IPS DF 6.9 (cell line): ENCODE results near the gene SMYD3.
"Not testable (repeated sequence)": the region's sequence is repeated elsewhere in the genome, so short reads cannot be mapped to it uniquely, and the experiment has no call there.

Experiments
- DNase-seq: peaks from one replicate; pipeline ENCODE4 v3.0.0-alpha.2; 2013; ENCODE audit warnings: low read depth, low spot score
- H3K27ac ChIP-seq: one replicate; pipeline ENCODE4 v1.5.1; 2013; ENCODE audit warnings: low read length, control low read depth
- H3K27me3 ChIP-seq: 2 replicates; pipeline ENCODE4 v1.6.1; 2013; ENCODE audit warnings: mild to moderate bottlenecking, low read length; ENCODE audit not compliant: control insufficient read depth, insufficient read depth
- H3K36me3 ChIP-seq: 2 replicates; pipeline ENCODE4 v1.6.1; 2013; ENCODE audit warnings: low read length; ENCODE audit not compliant: control insufficient read depth, insufficient read depth
- H3K4me1 ChIP-seq: 2 replicates; pipeline ENCODE4 v1.6.1; 2013; ENCODE audit warnings: low read length; ENCODE audit not compliant: control insufficient read depth, insufficient read depth
- H3K4me3 ChIP-seq: 2 replicates; pipeline ENCODE4 v1.5.1; 2013; ENCODE audit warnings: mild to moderate bottlenecking, low read length
- H3K9me3 ChIP-seq: 2 replicates; pipeline ENCODE4 v1.6.1; 2013; ENCODE audit warnings: low read length, inconsistent platforms; ENCODE audit not compliant: control insufficient read depth, insufficient read depth
- WGBS: extraction: QIAGEN DNeasy Blood & Tissue Kit; methylation state at CpG from one replicate; pipeline ENCODE4 v1.1.7; 2013; ENCODE audit warnings: mixed read lengths, missing lambda C conversion rate; ENCODE audit not compliant: insufficient read length, insufficient coverage; 5-methylcytosine and 5-hydroxymethylcytosine counted together

Gene SMYD3

DNA sequence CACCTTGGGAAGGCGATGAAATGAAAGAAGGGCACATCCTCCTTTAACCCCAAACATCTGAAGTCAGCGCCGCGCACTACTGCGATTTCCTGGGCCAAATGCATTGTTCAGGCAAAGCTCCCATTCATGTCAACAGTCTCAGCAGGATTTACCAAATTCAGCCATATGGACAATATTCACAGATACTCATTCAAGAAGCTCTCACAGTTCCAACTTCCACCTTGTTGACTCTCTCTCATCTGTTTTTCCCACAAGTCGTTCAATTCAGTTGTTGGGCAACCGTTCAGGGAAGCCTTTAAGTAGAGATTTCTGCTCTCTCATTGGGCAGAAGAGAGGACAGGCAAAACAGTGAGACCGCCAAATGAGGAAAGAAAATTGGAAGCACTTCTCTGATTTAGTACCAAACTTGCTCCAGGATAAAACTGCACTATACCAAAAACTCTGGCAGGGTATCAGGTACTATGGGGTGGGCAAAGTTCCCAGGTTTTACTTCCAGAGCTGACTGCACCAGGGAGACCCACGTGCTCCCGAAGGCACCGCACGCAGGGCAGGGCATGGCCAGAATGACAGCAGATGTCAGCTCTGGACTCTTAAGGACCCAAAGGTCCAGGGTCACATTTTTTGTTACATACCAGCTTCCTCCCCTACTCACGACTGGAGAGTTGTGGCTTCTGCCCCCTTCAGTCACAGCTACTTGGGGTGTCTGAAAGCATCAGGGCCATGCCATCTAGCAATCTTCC lies 683.5 kb downstream of the SMYD3 start:
- no CpG with 5 or more reads among the region's 13 CpGs for WGBS
- H3K4me1 ChIP-seq: no peaks in the 10 kb centered on the region
- H3K27ac ChIP-seq: no peak overlapping the region
- no peaks in the 10 kb centered on the region for H3K36me3 ChIP-seq
- DNase-seq: no peak
- no peak overlapping the region for H3K4me3 ChIP-seq
- H3K27me3 ChIP-seq: no peaks in the 10 kb centered on the region
- H3K9me3 ChIP-seq: no peaks in the 10 kb centered on the region

- H3K4me3 ChIP-seq: no peak overlapping the region
- no peaks in the 10 kb centered on the region for H3K4me1 ChIP-seq
- H3K27me3 ChIP-seq: no peaks in the 10 kb centered on the region
- H3K27ac ChIP-seq: no peak overlapping the region
- H3K36me3 ChIP-seq: no peaks in the 10 kb centered on the region
- DNase-seq: no peak
- no peaks in the 10 kb centered on the region for H3K9me3 ChIP-seq
- no CpG with 5 or more reads among the region's 11 CpGs for WGBS
These were observed 684.1 kb downstream of the SMYD3 start for GRCh38 chr1:245822996-245823395.

DNA sequence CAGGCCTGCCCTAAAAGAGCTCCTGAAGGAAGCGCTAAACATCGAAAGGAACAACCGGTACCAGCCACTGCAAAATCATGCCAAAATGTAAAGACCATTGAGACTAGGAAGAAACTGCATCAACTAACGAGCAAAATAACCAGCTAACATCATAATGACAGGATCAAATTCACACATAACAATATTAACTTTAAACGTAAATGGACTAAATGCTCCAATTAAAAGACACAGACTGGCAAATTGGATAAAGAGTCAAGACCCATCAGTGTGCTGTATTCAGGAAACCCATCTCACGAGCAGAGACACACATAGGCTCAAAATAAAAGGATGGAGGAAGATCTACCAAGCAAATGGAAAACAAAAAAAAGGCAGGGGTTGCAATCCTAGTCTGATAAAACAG lies 688.7 kb downstream of the SMYD3 start:
- not testable (repeated sequence) for H3K4me3 ChIP-seq
- WGBS: no CpG with 5 or more reads among the region's 6 CpGs

DNA sequence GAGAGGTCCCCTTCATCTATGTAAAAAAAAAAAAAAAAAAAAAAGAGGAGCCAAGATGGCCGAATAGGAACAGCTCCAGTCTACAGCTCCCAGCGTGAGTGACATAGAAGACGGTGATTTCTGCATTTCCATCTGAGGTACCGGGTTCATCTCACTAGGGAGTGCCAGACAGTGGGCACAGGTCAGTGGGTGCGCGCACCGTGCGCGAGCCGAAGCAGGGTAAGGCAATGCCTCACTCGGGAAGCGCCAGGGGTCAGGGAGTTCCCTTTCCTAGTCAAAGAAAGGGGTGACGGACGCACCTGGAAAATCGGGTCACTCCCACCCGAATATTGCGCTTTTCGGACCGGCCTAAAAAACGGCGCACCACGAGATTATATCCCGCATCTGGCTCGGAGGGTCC lies 690.6 kb downstream of the SMYD3 start:
- not testable (repeated sequence) for H3K27ac ChIP-seq, H3K4me3 ChIP-seq
- WGBS: no CpG with 5 or more reads among the region's 24 CpGs

More for the DNA sequence above, 688.7 kb downstream of the SMYD3 start:
- H3K27me3 ChIP-seq, DNase-seq, H3K36me3 ChIP-seq, H3K9me3 ChIP-seq, H3K27ac ChIP-seq, H3K4me1 ChIP-seq: not testable (repeated sequence)

DNA sequence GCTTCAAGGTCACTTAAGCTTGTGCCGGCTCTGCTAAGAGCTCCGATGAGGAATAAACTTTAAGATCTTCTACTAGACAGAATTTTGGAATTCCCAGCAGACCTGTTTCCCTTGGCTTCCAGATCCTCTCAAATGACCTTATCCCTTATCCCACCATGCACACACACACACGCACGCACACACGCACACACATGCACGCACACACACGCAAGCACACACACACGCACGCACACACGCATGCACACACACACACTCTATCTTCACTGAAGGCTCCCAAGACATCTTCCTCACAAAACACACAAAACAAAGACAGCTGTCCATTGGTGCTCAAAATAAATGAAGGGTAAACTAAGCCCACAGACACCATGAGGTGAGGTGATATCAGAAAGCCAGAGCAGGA lies 692.4 kb downstream of the SMYD3 start:
- Histone ChIP-seq H3K36me3 (no peaks in the 10 kb centered on the region), H3K27me3 (no peaks in the 10 kb centered on the region), H3K4me3 (no peak overlapping the region), H3K27ac (no peak overlapping the region), H3K4me1 (no peaks in the 10 kb centered on the region), H3K9me3 (no peaks in the 10 kb centered on the region)
- no peak for DNase-seq
- no CpG with 5 or more reads among the region's 10 CpGs for WGBS

More for the DNA sequence above, 690.6 kb downstream of the SMYD3 start:
- H3K4me1 ChIP-seq, DNase-seq, H3K9me3 ChIP-seq, H3K27me3 ChIP-seq, H3K36me3 ChIP-seq: not testable (repeated sequence)

DNA sequence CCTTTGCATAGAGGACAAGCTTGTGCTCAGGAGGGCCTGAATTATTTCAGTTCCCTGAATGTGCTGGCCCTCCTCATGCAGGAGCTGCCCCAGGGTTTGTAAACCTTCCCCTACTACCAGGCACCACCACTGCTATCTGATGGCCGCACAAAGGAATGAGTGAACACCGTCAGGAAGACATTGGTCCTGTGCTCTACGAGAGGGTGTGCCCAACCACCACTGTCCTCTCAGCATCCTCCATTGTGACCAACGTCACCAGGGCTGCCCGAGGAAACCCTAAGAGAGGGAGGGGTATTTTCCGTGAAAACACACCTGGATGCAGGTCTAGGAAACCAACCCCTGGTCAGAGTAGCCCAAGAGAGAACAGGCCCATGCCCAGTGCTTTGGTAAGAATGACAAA lies 694.8 kb downstream of the SMYD3 start:
- Histone ChIP-seq H3K27ac (no peak overlapping the region), H3K36me3 (no peaks in the 10 kb centered on the region), H3K4me3 (no peak overlapping the region), H3K27me3 (no peaks in the 10 kb centered on the region), H3K9me3 (no peaks in the 10 kb centered on the region), H3K4me1 (no peaks in the 10 kb centered on the region; the same call in 1 of the 2 replicates)
- no CpG with 5 or more reads among the region's 6 CpGs for WGBS
- DNase-seq: no peak

DNA sequence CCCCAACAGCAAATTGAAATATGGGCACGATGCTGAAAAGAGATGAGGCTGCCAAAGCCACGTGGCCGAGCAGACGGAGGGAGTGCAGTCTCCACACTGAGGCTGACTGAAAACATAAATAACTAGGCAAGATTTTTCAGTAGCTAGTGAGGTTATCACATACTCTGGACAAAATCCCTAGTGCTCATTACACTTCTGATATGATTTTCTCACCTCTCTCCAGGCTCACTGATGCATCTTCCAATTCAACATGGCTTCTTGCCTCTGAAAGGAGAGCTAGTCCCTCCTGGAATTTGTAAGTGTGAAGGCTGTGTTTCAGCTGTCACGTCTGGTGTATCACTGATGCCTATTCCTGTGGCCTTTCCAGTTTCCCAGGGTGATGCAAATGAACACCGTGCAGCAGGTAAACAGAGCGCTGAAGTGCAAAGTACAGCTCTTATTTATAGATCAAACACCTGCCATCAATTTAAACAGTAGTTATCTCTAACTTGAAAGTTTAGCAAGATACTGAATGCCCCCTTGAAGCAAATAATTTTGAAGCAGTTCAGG lies 696.2 kb downstream of the SMYD3 start:
- H3K4me3 ChIP-seq: no peak overlapping the region
- H3K36me3 ChIP-seq: no peaks in the 10 kb centered on the region
- DNase-seq: no peak
- no CpG with 5 or more reads among the region's 7 CpGs for WGBS
- no peak overlapping the region for H3K27ac ChIP-seq
- H3K27me3 ChIP-seq: no peaks in the 10 kb centered on the region
- H3K4me1 ChIP-seq: no peaks in the 10 kb centered on the region; the same call in 1 of the 2 replicates
- H3K9me3 ChIP-seq: no peaks in the 10 kb centered on the region

GRCh38 chr1:245810181-245810769 lies 696.8 kb downstream of the SMYD3 start:
- Histone ChIP-seq H3K27me3 (no peaks in the 10 kb centered on the region), H3K36me3 (no peaks in the 10 kb centered on the region), H3K27ac (no peak overlapping the region), H3K4me1 (no peaks in the 10 kb centered on the region; the same call in 1 of the 2 replicates), H3K9me3 (no peaks in the 10 kb centered on the region), H3K4me3 (no peak overlapping the region)
- no peak for DNase-seq
- no CpG with 5 or more reads among the region's 6 CpGs for WGBS

GRCh38 chr1:245809361-245809760 lies 697.7 kb downstream of the SMYD3 start:
- no peak for DNase-seq
- no peaks in the 10 kb centered on the region for H3K27me3 ChIP-seq
- H3K27ac ChIP-seq: no peak overlapping the region
- no peaks in the 10 kb centered on the region for H3K36me3 ChIP-seq
- H3K4me3 ChIP-seq: no peak overlapping the region
- H3K9me3 ChIP-seq: no peaks in the 10 kb centered on the region
- WGBS: no CpG with 5 or more reads among the region's 5 CpGs
- H3K4me1 ChIP-seq: no peaks in the 10 kb centered on the region; the same call in 1 of the 2 replicates

DNA sequence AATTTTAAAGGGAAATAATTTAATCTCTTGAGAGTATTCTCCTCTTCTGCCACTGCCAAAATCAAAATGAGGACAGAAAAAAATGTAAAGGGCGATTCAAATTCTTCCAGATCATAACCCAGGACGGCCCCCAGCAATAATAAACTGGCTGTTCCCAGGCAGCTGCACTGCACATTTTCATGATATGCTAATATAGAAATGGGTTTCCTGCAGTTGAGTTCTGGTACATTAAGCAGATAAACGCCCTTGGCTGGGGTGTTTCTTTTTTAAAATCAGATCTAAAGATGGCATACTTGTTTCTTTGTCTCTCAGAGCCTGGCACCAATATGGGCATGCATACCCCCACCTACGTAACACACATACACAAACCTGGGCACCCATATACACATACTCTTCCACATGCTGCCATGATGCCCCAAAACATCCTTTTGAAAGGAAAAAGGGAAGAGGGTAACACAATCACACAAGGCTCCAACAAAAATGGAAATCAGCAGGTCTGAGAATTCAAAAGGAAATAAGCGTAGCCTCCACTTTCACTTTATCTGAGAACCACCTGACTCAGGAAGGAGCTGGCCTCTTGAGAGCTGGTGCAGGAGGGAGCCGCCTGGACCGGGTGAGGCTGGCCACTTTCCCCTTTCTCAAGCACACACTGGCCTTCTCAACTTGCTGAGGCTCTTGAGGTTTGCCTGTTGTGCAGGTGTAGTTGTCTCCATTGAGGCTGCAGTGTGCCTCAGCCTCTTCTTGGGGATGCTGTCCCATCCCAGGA lies 698.9 kb downstream of the SMYD3 start:
- Histone ChIP-seq H3K4me3 (no peak overlapping the region), H3K36me3 (no peaks in the 10 kb centered on the region), H3K27ac (no peak overlapping the region), H3K27me3 (no peaks in the 10 kb centered on the region), H3K9me3 (no peaks in the 10 kb centered on the region), H3K4me1 (no peaks in the 10 kb centered on the region; the same call in 1 of the 2 replicates)
- no peak for DNase-seq
- WGBS: no CpG with 5 or more reads among the region's 7 CpGs
